K562 (cell line): Measurements from ENCODE around the gene SSTR5. TPM values are rescaled to one million over a fixed set of nuclear protein-coding genes. Genes with fewer than 3 reads are reported as not detected.

Experiments used
- ATAC-seq: fragments of 200-7000 bp; cut with Tn5 transposase; 3 replicates; pipeline ENCODE4 v1.9.1; 2020; ENCODE audit warnings: moderate library complexity
- BruUV-seq: library from RNA; stranded (reverse); fragments of 400-500 nt; replicated peaks from 2 replicates; lab custom pipeline; 2021; lab: Mats Ljungman, UMichigan
- CTCF ChIA-PET: fragments of 300-600 bp; formaldehyde crosslinking; extraction: SDS; loops from one replicate; lab custom pipeline; 2021; ENCODE audit warnings: low intra/inter-chr PET ratio; lab: Yijun Ruan, JAX
- POLR2A ChIA-PET: fragments of 300-600, 350-650 bp; sonication (Branson Sonifier 250); formaldehyde crosslinking; extraction: SDS; loops from one replicate; lab custom pipeline; 2021; ENCODE audit warnings: antibody characterized with exemption, inconsistent platforms; lab: Yijun Ruan, JAX
- DNase-seq, 4 experiments: peaks; one replicate each; pipeline versions ENCODE4 v3.0.0 to v3.0.0-alpha.2; 2011 to 2018; ENCODE audit warnings: low spot score in 3 of 4, mixed read lengths in 3 of 4; ENCODE audit errors: extremely low read depth in 1 of 4
- FAIRE-seq: peaks from 2 replicates; lab custom pipeline; 2011; peaks lifted over from hg19 to GRCh38; lab: Jason Lieb, UNC
- H2AFZ ChIP-seq: 2 replicates; pipeline ENCODE4 v1.6.0; 2011; ENCODE audit warnings: low read depth, low read length, control low read depth, inconsistent platforms
- H3K27ac ChIP-seq: fragments of 200-600 bp; 3 replicates; pipeline ENCODE4 v1.8.0; 2011; ENCODE audit warnings: low read depth, mild to moderate bottlenecking, control low read depth, inconsistent platforms, low read length, moderate library complexity, mixed read lengths; ENCODE audit errors: extremely low read depth
- H3K27me3 ChIP-seq, 2 experiments: fragments of 300-600 bp in 1 of 2; 2 replicates in 1 of 2; 3 replicates in 1 of 2; pipeline versions ENCODE4 v1.6.0 to v1.8.0; 2011; ENCODE audit warnings: inconsistent platforms in 2 of 2, low read length in 2 of 2, mild to moderate bottlenecking in 1 of 2, mixed read lengths in 1 of 2, moderate library complexity in 1 of 2; ENCODE audit not compliant: control insufficient read depth in 2 of 2, insufficient read depth in 2 of 2
- H3K36me3 ChIP-seq: fragments of 300-600 bp; 3 replicates; pipeline ENCODE4 v1.8.0; 2011; ENCODE audit warnings: mild to moderate bottlenecking, low read length, inconsistent platforms; ENCODE audit not compliant: control insufficient read depth, insufficient read depth
- H3K4me1 ChIP-seq, 2 experiments: fragments of 200-600 bp in 1 of 2; replicated peaks in 1 of 2; 2 replicates in 1 of 2; 3 replicates in 1 of 2; pipeline versions ENCODE4 v1.5.1 to v1.8.0; 2011; ENCODE audit warnings: inconsistent platforms in 2 of 2, low read length in 2 of 2, mild to moderate bottlenecking in 1 of 2, mixed read lengths in 1 of 2, moderate library complexity in 1 of 2; ENCODE audit not compliant: control insufficient read depth in 2 of 2, insufficient read depth in 2 of 2
- H3K4me2 ChIP-seq: 2 replicates; pipeline ENCODE4 v1.6.1; 2011; ENCODE audit warnings: low read length, control low read depth, inconsistent platforms, mixed read lengths; ENCODE audit not compliant: insufficient read depth
- H3K4me3 ChIP-seq: fragments of 200-600 bp; sonication (generic), shearing (Covaris generic); 2 replicates; pipeline ENCODE4 v1.5.1; 2016; ENCODE audit warnings: control low read depth, inconsistent platforms
- H3K79me2 ChIP-seq: fragments of 200-600 bp; 3 replicates; pipeline ENCODE4 v1.8.0; 2011; ENCODE audit warnings: low read length, inconsistent platforms; ENCODE audit not compliant: control insufficient read depth, insufficient read depth
- H3K9ac ChIP-seq, 2 experiments: 2 replicates each; pipeline versions ENCODE4 v1.6.0 to v1.6.1; 2011; ENCODE audit warnings: low read depth in 2 of 2, low read length in 2 of 2, control low read depth in 1 of 2, inconsistent platforms in 1 of 2, mild to moderate bottlenecking in 1 of 2, mixed read lengths in 1 of 2; ENCODE audit not compliant: insufficient read depth in 1 of 2
- H3K9me1 ChIP-seq: one replicate; pipeline ENCODE4 v1.6.0; 2011; ENCODE audit warnings: inconsistent platforms, mild to moderate bottlenecking, low read length, moderate library complexity; ENCODE audit not compliant: control insufficient read depth, insufficient read depth
- H3K9me3 ChIP-seq: replicated peaks from 2 replicates; pipeline ENCODE4 v1.5.1; 2011; ENCODE audit warnings: low read depth, low read length, inconsistent platforms; ENCODE audit not compliant: control insufficient read depth, insufficient read depth
- H4K20me1 ChIP-seq: replicated peaks from 2 replicates; pipeline ENCODE4 v1.6.1; 2011; ENCODE audit warnings: low read length, inconsistent platforms, mixed read lengths; ENCODE audit not compliant: control insufficient read depth, insufficient read depth
- BRD9 ChIP-seq: fragments of 450-650 bp; IDR thresholded peaks from 2 replicates; pipeline ENCODE4 v1.6.1; 2018; ENCODE audit warnings: low read depth; ENCODE audit not compliant: partially characterized antibody
- CREM ChIP-seq: IDR thresholded peaks from 2 replicates; pipeline ENCODE4 v1.6.1; 2014; ENCODE audit warnings: antibody characterized with exemption, low read depth
- FOXA3 ChIP-seq, 2 experiments: fragments of 450-650 bp in 1 of 2; sonication (generic) in 1 of 2; formaldehyde crosslinking; IDR thresholded peaks in 1 of 2; conservative IDR thresholded peaks in 1 of 2; 2 replicates each; pipeline versions ENCODE4 v1.4.0 to v1.8.0; 2020 to 2022; ENCODE audit warnings: mild to moderate bottlenecking in 2 of 2, missing genetic modification reagents in 1 of 2
- KLF1 ChIP-seq: fragments of 450-650 bp; IDR thresholded peaks from 2 replicates; pipeline ENCODE4 v1.6.1; 2016; ENCODE audit warnings: missing genetic modification characterization, missing compliant biosample characterization
- L3MBTL2 ChIP-seq: fragments of 450-650 bp; IDR thresholded peaks from 2 replicates; pipeline ENCODE4 v1.6.1; 2016; ENCODE audit warnings: mild to moderate bottlenecking, moderate library complexity
- SAFB ChIP-seq: fragments of 200-400 bp; formaldehyde crosslinking; IDR thresholded peaks from 2 replicates; pipeline ENCODE4 v1.6.1; 2017; ENCODE audit warnings: low read depth, low read length, borderline replicate concordance
- ZBTB7A ChIP-seq: IDR thresholded peaks from 2 replicates; pipeline ENCODE4 v1.6.1; 2011; ENCODE audit warnings: low read depth, mild to moderate bottlenecking, low read length, moderate library complexity, borderline replicate concordance; ENCODE audit not compliant: control insufficient read depth
- WGBS: fragments of 100-300 bp; shearing (Covaris generic); methylation state at CpG from one replicate; pipeline ENCODE4 v1.1.6; 2016; ENCODE audit warnings: low coverage, mixed read lengths; ENCODE audit not compliant: insufficient coverage; ENCODE audit errors: missing lambda C conversion rate; 5-methylcytosine and 5-hydroxymethylcytosine counted together
- in situ Hi-C: fragments of 300-500 bp; cut with MboI; formaldehyde crosslinking; loops from 4 replicates; pipeline ENCODE4 v1.15.0; 2018; ENCODE audit warnings: inconsistent platforms, mixed read lengths
- intact Hi-C: fragments of 100-400 bp; cut with micrococcal nuclease; formaldehyde crosslinking; loops from 2 replicates; pipeline ENCODE4 v1.14.2; 2022
- polyA plus RNA-seq, 8 experiments: library from polyadenylated mRNA; depleted of rRNA in 4 of 8; stranded (reverse) in 5 of 8; unstranded in 3 of 8; fragments of >200 nt; fragmentation: Nextera tagmentation in 2 of 8; fragmentation: Illumina TruSeq in 1 of 8; extraction: Ambion mirVana in 2 of 8; extraction: Trizol in 1 of 8; gene quantifications; 2 replicates each; pipeline versions ENCODE4 v1.2.1 to v1.2.3, GENCODE V29; 2011 to 2014; ENCODE audit warnings: inconsistent platforms in 1 of 8, missing spikeins in 1 of 8
- total RNA-seq, 7 experiments: library from RNA; depleted of rRNA in 6 of 7; stranded (reverse); fragments of >200 nt in 6 of 7; fragmentation: Illumina TruSeq in 2 of 7; extraction: Trizol in 2 of 7; gene quantifications; 2 replicates each; pipeline versions ENCODE4 v1.2.1 to v1.2.3, GENCODE V29; 2011 to 2021; ENCODE audit warnings: low replicate concordance in 1 of 7
- TF ChIP-seq, protein P1 (sequence below): sonication (generic); formaldehyde crosslinking; IDR thresholded peaks from 2 replicates; pipeline ENCODE4 v1.9.0; 2022; ENCODE audit warnings: mild to moderate bottlenecking, missing genetic modification reagents
- TF ChIP-seq, protein P2 (sequence below), 3 experiments: IDR thresholded peaks in 2 of 3; conservative IDR thresholded peaks in 1 of 3; 2 replicates each; pipeline ENCODE4 v1.5.1; 2011 to 2012; ENCODE audit warnings: low read length in 3 of 3, mild to moderate bottlenecking in 3 of 3, control low read depth in 2 of 3, improper control_type of control experiment in 1 of 3, inconsistent platforms in 1 of 3, low read depth in 1 of 3, mixed read lengths in 1 of 3, moderate library complexity in 1 of 3; ENCODE audit not compliant: insufficient read depth in 2 of 3
- TF ChIP-seq, protein P3 (sequence below): sonication (generic); formaldehyde crosslinking; IDR thresholded peaks from 2 replicates; pipeline ENCODE4 v1.5.0; 2020; ENCODE audit warnings: missing genetic modification reagents
- TF ChIP-seq, protein P4 (sequence below): fragments of 450-650 bp; formaldehyde crosslinking; IDR thresholded peaks from 2 replicates; pipeline ENCODE4 v1.4.0; 2020; ENCODE audit warnings: mild to moderate bottlenecking, moderate library complexity
- TF ChIP-seq, protein P5 (sequence below): fragments of 250-450 bp; sonication (Bioruptor Pico); IDR thresholded peaks from 2 replicates; pipeline ENCODE4 v1.9.0; 2021; ENCODE audit warnings: mild to moderate bottlenecking
- TF ChIP-seq, protein P6 (sequence below): fragments of 450-650 bp; IDR thresholded peaks from 2 replicates; pipeline ENCODE4 v1.7.0; 2016; ENCODE audit warnings: borderline replicate concordance

Gene SSTR5
- total and polyA plus RNA-seq, 9 of the 15 experiments (the other 6 are each of a cell fraction or from before 2014, with no cell fraction given) = not detected

DNA sequence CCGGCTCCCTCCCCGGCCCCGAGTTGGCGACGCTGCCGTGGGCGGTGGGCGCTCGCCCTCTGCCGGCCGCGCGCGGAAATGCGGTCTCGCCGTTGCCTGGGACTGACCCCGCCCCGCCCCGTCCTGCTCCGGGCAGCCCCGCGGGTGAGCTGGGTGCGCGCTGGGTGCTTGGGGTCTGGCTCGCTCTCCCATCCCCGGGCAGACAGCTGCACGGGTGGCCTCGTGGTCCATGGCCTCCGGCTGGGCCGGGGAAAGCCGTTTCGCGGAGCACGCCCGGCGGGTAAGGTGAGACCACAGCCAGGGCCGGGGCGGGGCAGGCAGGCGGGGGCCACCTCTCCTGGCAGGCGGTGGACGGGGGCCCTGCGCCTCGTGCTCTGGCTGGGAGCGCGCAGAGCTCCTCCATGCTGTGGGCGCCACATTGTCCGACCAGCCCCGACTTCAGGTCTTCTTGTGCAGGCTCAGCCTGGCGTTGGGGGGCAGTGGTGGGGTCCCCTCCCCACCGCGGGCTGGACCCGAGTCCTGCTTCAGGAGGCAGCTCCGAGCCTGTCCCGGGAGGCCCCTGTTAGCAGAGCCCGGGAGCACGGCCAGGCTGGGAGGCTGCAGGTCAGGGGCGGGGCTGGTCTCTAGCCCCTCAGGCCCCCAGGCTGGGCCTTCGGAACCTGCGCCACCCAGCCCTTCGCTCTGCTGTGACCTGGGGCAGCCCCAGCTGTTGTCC, 30.5 kb downstream of the SSTR5 start:
- H3K9me3 ChIP-seq = no peaks in the 10 kb centered on the region
- H3K4me3 ChIP-seq = no peak overlapping the region
- no peak overlapping the region for H3K4me2 ChIP-seq
- CTCF ChIA-PET = interaction anchor here (0.7 to 2.9 kb wide), 3 partner anchors 287 to 391 kb away, joined by 3 to 17 read pairs (median 4); no protein-coding TSS in a partner anchor
- ATAC-seq = peak; percentile 92
- no peaks in the 10 kb centered on the region for H3K79me2 ChIP-seq
- BruUV-seq = no TSS peak
- H3K9ac ChIP-seq = no peak overlapping the region; a peak in 1 of 4 replicates
- no peak for FAIRE-seq
- WGBS = 8% methylated on average over 38 of the region's 61 CpGs
- H3K27me3 ChIP-seq = peaks cover 10 to 58% of the 10 kb centered on the region in 2 experiments; a peak in 3 of 5 replicates
- POLR2A ChIA-PET = interaction anchor here (0.6 kb wide), 1 partner anchor 9 kb away, joined by 3 read pairs; no protein-coding TSS in a partner anchor
- in situ Hi-C loops = no loop called here
- H4K20me1 ChIP-seq = peaks cover 14% of the 10 kb centered on the region
- no peaks in the 10 kb centered on the region for H3K9me1 ChIP-seq
- intact Hi-C loops = no loop called here
- no peaks in the 10 kb centered on the region for H3K36me3 ChIP-seq
- no peak overlapping the region for H3K27ac ChIP-seq
- DNase-seq = peak; percentile 68 to 93 (median 90)
- 0 out of 2 replicates have a peak overlapping the region, but pooled peaks have one; percentile 55 for H2AFZ ChIP-seq
- peaks cover 0 to 72% of the 10 kb centered on the region in 2 experiments; a peak in 2 of 5 replicates for H3K4me1 ChIP-seq
- TF ChIP-seq, protein P1, sequence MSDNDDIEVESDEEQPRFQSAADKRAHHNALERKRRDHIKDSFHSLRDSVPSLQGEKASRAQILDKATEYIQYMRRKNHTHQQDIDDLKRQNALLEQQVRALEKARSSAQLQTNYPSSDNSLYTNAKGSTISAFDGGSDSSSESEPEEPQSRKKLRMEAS = peak; percentile 81
- TF ChIP-seq, protein P2, sequence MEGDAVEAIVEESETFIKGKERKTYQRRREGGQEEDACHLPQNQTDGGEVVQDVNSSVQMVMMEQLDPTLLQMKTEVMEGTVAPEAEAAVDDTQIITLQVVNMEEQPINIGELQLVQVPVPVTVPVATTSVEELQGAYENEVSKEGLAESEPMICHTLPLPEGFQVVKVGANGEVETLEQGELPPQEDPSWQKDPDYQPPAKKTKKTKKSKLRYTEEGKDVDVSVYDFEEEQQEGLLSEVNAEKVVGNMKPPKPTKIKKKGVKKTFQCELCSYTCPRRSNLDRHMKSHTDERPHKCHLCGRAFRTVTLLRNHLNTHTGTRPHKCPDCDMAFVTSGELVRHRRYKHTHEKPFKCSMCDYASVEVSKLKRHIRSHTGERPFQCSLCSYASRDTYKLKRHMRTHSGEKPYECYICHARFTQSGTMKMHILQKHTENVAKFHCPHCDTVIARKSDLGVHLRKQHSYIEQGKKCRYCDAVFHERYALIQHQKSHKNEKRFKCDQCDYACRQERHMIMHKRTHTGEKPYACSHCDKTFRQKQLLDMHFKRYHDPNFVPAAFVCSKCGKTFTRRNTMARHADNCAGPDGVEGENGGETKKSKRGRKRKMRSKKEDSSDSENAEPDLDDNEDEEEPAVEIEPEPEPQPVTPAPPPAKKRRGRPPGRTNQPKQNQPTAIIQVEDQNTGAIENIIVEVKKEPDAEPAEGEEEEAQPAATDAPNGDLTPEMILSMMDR (IDR thresholded peaks at IDR 0.05 in 2 of 3, conservative IDR thresholded peaks at IDR 0.05 in 1 of 3; ENCODE audit: insufficient read depth in 2 of 3, low read depth in 1 of 3, low read length in 3 of 3) = peak; percentile 46 to 77 (median 68); a peak in 5 of 6 replicates
- no peak for TF ChIP-seq FOXA3 (CRISPR knock-in tag; conservative IDR thresholded peaks at IDR 0.05 in 1 of 2, IDR thresholded peaks at IDR 0.05 in 1 of 2)
- TF ChIP-seq, protein P3, sequence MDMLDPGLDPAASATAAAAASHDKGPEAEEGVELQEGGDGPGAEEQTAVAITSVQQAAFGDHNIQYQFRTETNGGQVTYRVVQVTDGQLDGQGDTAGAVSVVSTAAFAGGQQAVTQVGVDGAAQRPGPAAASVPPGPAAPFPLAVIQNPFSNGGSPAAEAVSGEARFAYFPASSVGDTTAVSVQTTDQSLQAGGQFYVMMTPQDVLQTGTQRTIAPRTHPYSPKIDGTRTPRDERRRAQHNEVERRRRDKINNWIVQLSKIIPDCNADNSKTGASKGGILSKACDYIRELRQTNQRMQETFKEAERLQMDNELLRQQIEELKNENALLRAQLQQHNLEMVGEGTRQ (CRISPR knock-in tag) = no peak
- TF ChIP-seq L3MBTL2 = 0 out of 2 replicates have a peak, but pooled peaks have one; percentile 13
- TF ChIP-seq CREM = peak; percentile 40; the same call in 1 of the 2 replicates
- TF ChIP-seq, protein P4, sequence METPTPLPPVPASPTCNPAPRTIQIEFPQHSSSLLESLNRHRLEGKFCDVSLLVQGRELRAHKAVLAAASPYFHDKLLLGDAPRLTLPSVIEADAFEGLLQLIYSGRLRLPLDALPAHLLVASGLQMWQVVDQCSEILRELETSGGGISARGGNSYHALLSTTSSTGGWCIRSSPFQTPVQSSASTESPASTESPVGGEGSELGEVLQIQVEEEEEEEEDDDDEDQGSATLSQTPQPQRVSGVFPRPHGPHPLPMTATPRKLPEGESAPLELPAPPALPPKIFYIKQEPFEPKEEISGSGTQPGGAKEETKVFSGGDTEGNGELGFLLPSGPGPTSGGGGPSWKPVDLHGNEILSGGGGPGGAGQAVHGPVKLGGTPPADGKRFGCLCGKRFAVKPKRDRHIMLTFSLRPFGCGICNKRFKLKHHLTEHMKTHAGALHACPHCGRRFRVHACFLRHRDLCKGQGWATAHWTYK (CRISPR knock-in tag) = 0 out of 2 replicates have a peak, but pooled peaks have one; percentile 65
- 0 out of 2 replicates have a peak, but pooled peaks have one; percentile 36 for TF ChIP-seq SAFB
- TF ChIP-seq, protein P5, sequence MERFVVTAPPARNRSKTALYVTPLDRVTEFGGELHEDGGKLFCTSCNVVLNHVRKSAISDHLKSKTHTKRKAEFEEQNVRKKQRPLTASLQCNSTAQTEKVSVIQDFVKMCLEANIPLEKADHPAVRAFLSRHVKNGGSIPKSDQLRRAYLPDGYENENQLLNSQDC = no peak
- TF ChIP-seq ZBTB7A = 0 out of 2 replicates have a peak, but pooled peaks have one; percentile 32
- no peak for TF ChIP-seq BRD9
- no peak for TF ChIP-seq KLF1 (tag)
- TF ChIP-seq, protein P6, sequence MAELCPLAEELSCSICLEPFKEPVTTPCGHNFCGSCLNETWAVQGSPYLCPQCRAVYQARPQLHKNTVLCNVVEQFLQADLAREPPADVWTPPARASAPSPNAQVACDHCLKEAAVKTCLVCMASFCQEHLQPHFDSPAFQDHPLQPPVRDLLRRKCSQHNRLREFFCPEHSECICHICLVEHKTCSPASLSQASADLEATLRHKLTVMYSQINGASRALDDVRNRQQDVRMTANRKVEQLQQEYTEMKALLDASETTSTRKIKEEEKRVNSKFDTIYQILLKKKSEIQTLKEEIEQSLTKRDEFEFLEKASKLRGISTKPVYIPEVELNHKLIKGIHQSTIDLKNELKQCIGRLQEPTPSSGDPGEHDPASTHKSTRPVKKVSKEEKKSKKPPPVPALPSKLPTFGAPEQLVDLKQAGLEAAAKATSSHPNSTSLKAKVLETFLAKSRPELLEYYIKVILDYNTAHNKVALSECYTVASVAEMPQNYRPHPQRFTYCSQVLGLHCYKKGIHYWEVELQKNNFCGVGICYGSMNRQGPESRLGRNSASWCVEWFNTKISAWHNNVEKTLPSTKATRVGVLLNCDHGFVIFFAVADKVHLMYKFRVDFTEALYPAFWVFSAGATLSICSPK = no peak
